Epithelial cell of esophagus (primary cell): ENCODE data around the gene CERS6.

Source experiments
- DNase-seq: peaks from one replicate; pipeline ENCODE4 v3.0.0; 2010; ENCODE audit warnings: low read depth
- H3K4me3 ChIP-seq: 2 replicates; pipeline ENCODE4 v1.5.1; 2011; ENCODE audit warnings: mild to moderate bottlenecking, low read length, control low read depth
- CTCF ChIP-seq: IDR thresholded peaks from 2 replicates; pipeline ENCODE4 v1.5.1; 2011; ENCODE audit warnings: low read depth, mild to moderate bottlenecking, low read length, control low read depth, inconsistent platforms; ENCODE audit not compliant: insufficient read depth; ENCODE audit errors: missing control alignments

Gene CERS6

GRCh38 chr2:168752361-168752760, 296.3 kb downstream of the CERS6 start:
- DNase-seq, result no peak
- H3K4me3 ChIP-seq, result no peak overlapping the region
- no peak for TF ChIP-seq CTCF

- no peak for DNase-seq
- TF ChIP-seq CTCF, result no peak
- H3K4me3 ChIP-seq, result no peak overlapping the region
These were observed 297.8 kb downstream of the CERS6 start for GRCh38 chr2:168753765-168754329.

GRCh38 chr2:168757223-168757622, 301.2 kb downstream of the CERS6 start:
- no peak for DNase-seq
- no peak overlapping the region for H3K4me3 ChIP-seq
- no peak for TF ChIP-seq CTCF

GRCh38 chr2:168758970-168759820, 303.1 kb downstream of the CERS6 start:
- no peak overlapping the region for H3K4me3 ChIP-seq
- TF ChIP-seq CTCF, result peak; percentile 62
- peak; percentile 60 for DNase-seq

- no peak overlapping the region for H3K4me3 ChIP-seq
- no peak for TF ChIP-seq CTCF
- DNase-seq, result no peak
These were observed 309.3 kb downstream of the CERS6 start for GRCh38 chr2:168765401-168765800.

- peak; percentile 48 for DNase-seq
- no peak for TF ChIP-seq CTCF
- H3K4me3 ChIP-seq, result no peak overlapping the region
These were observed 310.5 kb downstream of the CERS6 start for GRCh38 chr2:168766600-168766999.
